K562 (cell line): ENCODE results near the gene KHDRBS2. TPM values are rescaled to one million over a fixed set of nuclear protein-coding genes. Genes with fewer than 3 reads are reported as not detected.

ENCODE experiments used
- ATAC-seq: fragments of 200-7000 bp; cut with Tn5 transposase; 3 replicates; pipeline ENCODE4 v1.9.1; 2020; ENCODE audit warnings: moderate library complexity
- BruUV-seq: library from RNA; stranded (reverse); fragments of 400-500 nt; replicated peaks from 2 replicates; lab custom pipeline; 2021; lab: Mats Ljungman, UMichigan
- CTCF ChIA-PET: fragments of 300-600 bp; formaldehyde crosslinking; extraction: SDS; loops from one replicate; lab custom pipeline; 2021; ENCODE audit warnings: low intra/inter-chr PET ratio; lab: Yijun Ruan, JAX
- POLR2A ChIA-PET: fragments of 300-600, 350-650 bp; sonication (Branson Sonifier 250); formaldehyde crosslinking; extraction: SDS; loops from one replicate; lab custom pipeline; 2021; ENCODE audit warnings: antibody characterized with exemption, inconsistent platforms; lab: Yijun Ruan, JAX
- DNase-seq, 4 experiments: peaks; one replicate each; pipeline versions ENCODE4 v3.0.0 to v3.0.0-alpha.2; 2011 to 2018; ENCODE audit warnings: low spot score in 3 of 4, mixed read lengths in 3 of 4; ENCODE audit errors: extremely low read depth in 1 of 4
- FAIRE-seq: peaks from 2 replicates; lab custom pipeline; 2011; peaks lifted over from hg19 to GRCh38; lab: Jason Lieb, UNC
- H2AFZ ChIP-seq: 2 replicates; pipeline ENCODE4 v1.6.0; 2011; ENCODE audit warnings: low read depth, low read length, control low read depth, inconsistent platforms
- H3K27ac ChIP-seq: fragments of 200-600 bp; 3 replicates; pipeline ENCODE4 v1.8.0; 2011; ENCODE audit warnings: low read depth, mild to moderate bottlenecking, control low read depth, inconsistent platforms, low read length, moderate library complexity, mixed read lengths; ENCODE audit errors: extremely low read depth
- H3K27me3 ChIP-seq, 2 experiments: fragments of 300-600 bp in 1 of 2; 2 replicates in 1 of 2; 3 replicates in 1 of 2; pipeline versions ENCODE4 v1.6.0 to v1.8.0; 2011; ENCODE audit warnings: inconsistent platforms in 2 of 2, low read length in 2 of 2, mild to moderate bottlenecking in 1 of 2, mixed read lengths in 1 of 2, moderate library complexity in 1 of 2; ENCODE audit not compliant: control insufficient read depth in 2 of 2, insufficient read depth in 2 of 2
- H3K36me3 ChIP-seq: fragments of 300-600 bp; 3 replicates; pipeline ENCODE4 v1.8.0; 2011; ENCODE audit warnings: mild to moderate bottlenecking, low read length, inconsistent platforms; ENCODE audit not compliant: control insufficient read depth, insufficient read depth
- H3K4me1 ChIP-seq, 2 experiments: fragments of 200-600 bp in 1 of 2; replicated peaks in 1 of 2; 2 replicates in 1 of 2; 3 replicates in 1 of 2; pipeline versions ENCODE4 v1.5.1 to v1.8.0; 2011; ENCODE audit warnings: inconsistent platforms in 2 of 2, low read length in 2 of 2, mild to moderate bottlenecking in 1 of 2, mixed read lengths in 1 of 2, moderate library complexity in 1 of 2; ENCODE audit not compliant: control insufficient read depth in 2 of 2, insufficient read depth in 2 of 2
- H3K4me2 ChIP-seq: 2 replicates; pipeline ENCODE4 v1.6.1; 2011; ENCODE audit warnings: low read length, control low read depth, inconsistent platforms, mixed read lengths; ENCODE audit not compliant: insufficient read depth
- H3K4me3 ChIP-seq: fragments of 200-600 bp; sonication (generic), shearing (Covaris generic); 2 replicates; pipeline ENCODE4 v1.5.1; 2016; ENCODE audit warnings: control low read depth, inconsistent platforms
- H3K79me2 ChIP-seq: fragments of 200-600 bp; 3 replicates; pipeline ENCODE4 v1.8.0; 2011; ENCODE audit warnings: low read length, inconsistent platforms; ENCODE audit not compliant: control insufficient read depth, insufficient read depth
- H3K9ac ChIP-seq, 2 experiments: 2 replicates each; pipeline versions ENCODE4 v1.6.0 to v1.6.1; 2011; ENCODE audit warnings: low read depth in 2 of 2, low read length in 2 of 2, control low read depth in 1 of 2, inconsistent platforms in 1 of 2, mild to moderate bottlenecking in 1 of 2, mixed read lengths in 1 of 2; ENCODE audit not compliant: insufficient read depth in 1 of 2
- H3K9me1 ChIP-seq: one replicate; pipeline ENCODE4 v1.6.0; 2011; ENCODE audit warnings: inconsistent platforms, mild to moderate bottlenecking, low read length, moderate library complexity; ENCODE audit not compliant: control insufficient read depth, insufficient read depth
- H3K9me3 ChIP-seq: replicated peaks from 2 replicates; pipeline ENCODE4 v1.5.1; 2011; ENCODE audit warnings: low read depth, low read length, inconsistent platforms; ENCODE audit not compliant: control insufficient read depth, insufficient read depth
- H4K20me1 ChIP-seq: replicated peaks from 2 replicates; pipeline ENCODE4 v1.6.1; 2011; ENCODE audit warnings: low read length, inconsistent platforms, mixed read lengths; ENCODE audit not compliant: control insufficient read depth, insufficient read depth
- CCNT2 ChIP-seq: IDR thresholded peaks from 2 replicates; pipeline ENCODE4 v1.6.1; 2011; ENCODE audit warnings: borderline replicate concordance, low read depth, mild to moderate bottlenecking, moderate library complexity, mixed read lengths, low read length; ENCODE audit not compliant: insufficient read length; ENCODE audit errors: extremely low read depth
- CXXC5 ChIP-seq: fragments of 250-450 bp; sonication (Bioruptor Pico); IDR thresholded peaks from 2 replicates; pipeline ENCODE4 v1.8.0; 2022; ENCODE audit warnings: inconsistent platforms, mild to moderate bottlenecking, moderate library complexity
- DACH1 ChIP-seq: fragments of 450-650 bp; IDR thresholded peaks from 2 replicates; pipeline ENCODE4 v1.6.1; 2018; ENCODE audit not compliant: partially characterized antibody
- ESRRA ChIP-seq: fragments of 450-650 bp; IDR thresholded peaks from 2 replicates; pipeline ENCODE4 v1.6.1; 2014; ENCODE audit warnings: low read depth, mild to moderate bottlenecking, moderate library complexity, borderline replicate concordance
- FOS ChIP-seq: IDR thresholded peaks from 3 replicates; pipeline ENCODE4 v1.6.1; 2011; ENCODE audit not compliant: insufficient read length; ENCODE audit errors: extremely low read depth
- GTF2B ChIP-seq: IDR thresholded peaks from 2 replicates; pipeline ENCODE4 v1.6.1; 2011; ENCODE audit not compliant: insufficient read length; ENCODE audit errors: extremely low read depth
- HNRNPUL1 ChIP-seq: fragments of 200-400 bp; formaldehyde crosslinking; IDR thresholded peaks from 2 replicates; pipeline ENCODE4 v1.6.1; 2017; ENCODE audit warnings: low read length
- JUN ChIP-seq, 2 experiments: sonication (generic) in 1 of 2; formaldehyde crosslinking in 1 of 2; IDR thresholded peaks; 2 replicates each; pipeline versions ENCODE4 v1.6.1 to v1.8.0; 2012 to 2022; ENCODE audit warnings: borderline replicate concordance in 2 of 2, mild to moderate bottlenecking in 2 of 2, improper control_type of control experiment in 1 of 2, low read depth in 1 of 2, low read length in 1 of 2, missing genetic modification reagents in 1 of 2
- KLF10 ChIP-seq: fragments of 250-450 bp; sonication (Bioruptor Pico); IDR thresholded peaks from 2 replicates; pipeline ENCODE4 v1.6.1; 2021; ENCODE audit warnings: matching md5 sums
- NFIX ChIP-seq: fragments of 250-450 bp; sonication (Bioruptor Pico); IDR thresholded peaks from 2 replicates; pipeline ENCODE4 v1.4.0; 2020; ENCODE audit warnings: low read depth, mild to moderate bottlenecking, moderate library complexity
- PPARD ChIP-seq: fragments of 250-450 bp; sonication (Bioruptor Pico); IDR thresholded peaks from 2 replicates; pipeline ENCODE4 v1.8.0; 2022; ENCODE audit warnings: inconsistent platforms, mild to moderate bottlenecking, moderate library complexity
- SP1 ChIP-seq: sonication (generic); formaldehyde crosslinking; IDR thresholded peaks from 2 replicates; pipeline ENCODE4 v1.8.1; 2022; ENCODE audit warnings: mild to moderate bottlenecking, missing genetic modification reagents
- THRA ChIP-seq: fragments of 450-650 bp; IDR thresholded peaks from 2 replicates; pipeline ENCODE4 v1.6.1; 2017; ENCODE audit warnings: mild to moderate bottlenecking, moderate library complexity
- ZBTB2 ChIP-seq: fragments of 450-650 bp; IDR thresholded peaks from 2 replicates; pipeline ENCODE4 v1.6.1; 2016; ENCODE audit warnings: antibody characterized with exemption
- ZNF134 ChIP-seq: fragments of 250-450 bp; sonication (Bioruptor Pico); conservative IDR thresholded peaks from 2 replicates; pipeline ENCODE4 v1.4.0; 2020
- ZNF655 ChIP-seq: fragments of 250-450 bp; sonication (Bioruptor Pico); IDR thresholded peaks from 2 replicates; pipeline ENCODE4 v1.5.0; 2021
- ZZZ3 ChIP-seq: fragments of 450-650 bp; IDR thresholded peaks from 2 replicates; pipeline ENCODE4 v1.6.1; 2016; ENCODE audit warnings: antibody characterized with exemption, mild to moderate bottlenecking, moderate library complexity
- WGBS: fragments of 100-300 bp; shearing (Covaris generic); methylation state at CpG from one replicate; pipeline ENCODE4 v1.1.6; 2016; ENCODE audit warnings: low coverage, mixed read lengths; ENCODE audit not compliant: insufficient coverage; ENCODE audit errors: missing lambda C conversion rate; 5-methylcytosine and 5-hydroxymethylcytosine counted together
- in situ Hi-C: fragments of 300-500 bp; cut with MboI; formaldehyde crosslinking; loops from 4 replicates; pipeline ENCODE4 v1.15.0; 2018; ENCODE audit warnings: inconsistent platforms, mixed read lengths
- intact Hi-C: fragments of 100-400 bp; cut with micrococcal nuclease; formaldehyde crosslinking; loops from 2 replicates; pipeline ENCODE4 v1.14.2; 2022
- polyA plus RNA-seq, 8 experiments: library from polyadenylated mRNA; depleted of rRNA in 4 of 8; stranded (reverse) in 5 of 8; unstranded in 3 of 8; fragments of >200 nt; fragmentation: Nextera tagmentation in 2 of 8; fragmentation: Illumina TruSeq in 1 of 8; extraction: Ambion mirVana in 2 of 8; extraction: Trizol in 1 of 8; gene quantifications; 2 replicates each; pipeline versions ENCODE4 v1.2.1 to v1.2.3, GENCODE V29; 2011 to 2014; ENCODE audit warnings: inconsistent platforms in 1 of 8, missing spikeins in 1 of 8
- total RNA-seq, 7 experiments: library from RNA; depleted of rRNA in 6 of 7; stranded (reverse); fragments of >200 nt in 6 of 7; fragmentation: Illumina TruSeq in 2 of 7; extraction: Trizol in 2 of 7; gene quantifications; 2 replicates each; pipeline versions ENCODE4 v1.2.1 to v1.2.3, GENCODE V29; 2011 to 2021; ENCODE audit warnings: low replicate concordance in 1 of 7

Gene KHDRBS2
- total and polyA plus RNA-seq, 9 of the 15 experiments (the other 6 are each of a cell fraction or from before 2014, with no cell fraction given) = not detected

- H3K9me3 ChIP-seq = no peaks in the 10 kb centered on the region; the same call in none of the 2 replicates
- no peaks in the 10 kb centered on the region for H4K20me1 ChIP-seq
- CTCF ChIA-PET = no interaction called here
- TF ChIP-seq NFIX (CRISPR knock-in tag) (no peak), GTF2B (no peak), PPARD (CRISPR knock-in tag) (no peak), ZNF655 (no peak), SP1 (CRISPR knock-in tag) (no peak), CXXC5 (CRISPR knock-in tag) (no peak), DACH1 (no peak), ZNF134 (no peak), ZBTB2 (no peak), CCNT2 (no peak), KLF10 (no peak), ZZZ3 (no peak), JUN (IDR thresholded peaks at IDR 0.05; ENCODE audit: borderline replicate concordance, low read depth, low read length) (no peak), JUN (CRISPR knock-in tag; IDR thresholded peaks at IDR 0.05; ENCODE audit: borderline replicate concordance) (no peak), ESRRA (no peak), FOS (no peak), HNRNPUL1 (no peak), THRA (no peak)
- TF ChIP-seq, all 486 proteins: peak for 0
- no peaks in the 10 kb centered on the region for H3K9me1 ChIP-seq
- BruUV-seq = no TSS peak
- H3K4me2 ChIP-seq = no peak overlapping the region
- H3K27me3 ChIP-seq = no peaks in the 10 kb centered on the region
- no peak overlapping the region for H3K4me3 ChIP-seq
- intact Hi-C loops = no loop called here
- 0% methylated on average over 1 of the region's 1 CpG for WGBS
- POLR2A ChIA-PET = no interaction called here
- H3K9ac ChIP-seq = no peak overlapping the region
- H3K79me2 ChIP-seq = no peaks in the 10 kb centered on the region
- no peak for FAIRE-seq
- no peaks in the 10 kb centered on the region for H3K4me1 ChIP-seq
- in situ Hi-C loops = no loop called here
- DNase-seq = no peak
- no peak for ATAC-seq
- no peaks in the 10 kb centered on the region for H3K36me3 ChIP-seq
- H3K27ac ChIP-seq = no peak overlapping the region
- H2AFZ ChIP-seq = no peak overlapping the region
Observed at GRCh38 chr6:61951586-61951985, 334.4 kb downstream of the KHDRBS2 start.
